Lower leg skin (tissue), 3 donors: ENCODE data around the gene REEP5.

ENCODE experiments used
- POLR2A ChIP-seq, 2 donors: fragments of 450-650 bp; IDR thresholded peaks; one replicate each; pipeline ENCODE4 v1.6.1; 2016 to 2017; ENCODE audit warnings: antibody characterized with exemption in 2 of 2, mild to moderate bottlenecking in 1 of 2, moderate library complexity in 1 of 2
- TF ChIP-seq, protein P1 (sequence below), 3 donors: fragments of 450-650 bp; IDR thresholded peaks; one replicate each; pipeline ENCODE4 v1.5.1; 2016; ENCODE audit warnings: antibody characterized with exemption in 3 of 3, mild to moderate bottlenecking in 3 of 3, moderate library complexity in 2 of 3

DNA sequence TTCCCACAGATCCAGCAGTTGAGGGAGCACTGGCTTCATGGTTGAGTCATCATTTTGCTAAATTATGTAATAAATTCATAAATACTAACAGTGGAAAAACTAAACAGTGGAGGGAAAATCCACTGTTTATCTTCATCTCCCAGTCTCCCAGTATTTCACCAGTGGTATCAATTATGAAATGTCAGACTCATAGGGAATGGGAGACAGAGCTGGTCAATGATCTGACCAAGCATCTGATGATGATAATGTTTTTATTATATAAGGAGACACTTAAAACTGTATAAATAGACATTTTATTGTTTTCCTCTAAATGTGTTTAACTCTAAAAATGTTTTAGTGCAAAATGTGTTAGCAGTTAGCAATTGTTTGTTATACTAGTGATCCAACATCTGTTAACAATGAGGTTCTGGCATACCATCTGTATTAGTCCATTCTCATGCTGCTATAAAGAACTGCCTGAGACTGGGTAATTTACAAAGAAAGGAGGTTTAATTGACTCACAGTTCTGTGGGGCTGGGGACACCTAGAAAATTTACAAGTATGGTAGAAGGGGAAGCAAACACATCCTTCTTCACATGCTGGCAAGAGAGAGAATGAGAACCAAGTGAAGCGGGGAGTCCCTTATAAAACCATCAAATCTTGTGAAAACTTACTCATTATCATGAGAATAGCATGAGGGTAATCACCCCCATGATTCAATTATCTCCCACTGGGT is 11.8 kb upstream of the REEP5 start:
- TF ChIP-seq, protein P1, sequence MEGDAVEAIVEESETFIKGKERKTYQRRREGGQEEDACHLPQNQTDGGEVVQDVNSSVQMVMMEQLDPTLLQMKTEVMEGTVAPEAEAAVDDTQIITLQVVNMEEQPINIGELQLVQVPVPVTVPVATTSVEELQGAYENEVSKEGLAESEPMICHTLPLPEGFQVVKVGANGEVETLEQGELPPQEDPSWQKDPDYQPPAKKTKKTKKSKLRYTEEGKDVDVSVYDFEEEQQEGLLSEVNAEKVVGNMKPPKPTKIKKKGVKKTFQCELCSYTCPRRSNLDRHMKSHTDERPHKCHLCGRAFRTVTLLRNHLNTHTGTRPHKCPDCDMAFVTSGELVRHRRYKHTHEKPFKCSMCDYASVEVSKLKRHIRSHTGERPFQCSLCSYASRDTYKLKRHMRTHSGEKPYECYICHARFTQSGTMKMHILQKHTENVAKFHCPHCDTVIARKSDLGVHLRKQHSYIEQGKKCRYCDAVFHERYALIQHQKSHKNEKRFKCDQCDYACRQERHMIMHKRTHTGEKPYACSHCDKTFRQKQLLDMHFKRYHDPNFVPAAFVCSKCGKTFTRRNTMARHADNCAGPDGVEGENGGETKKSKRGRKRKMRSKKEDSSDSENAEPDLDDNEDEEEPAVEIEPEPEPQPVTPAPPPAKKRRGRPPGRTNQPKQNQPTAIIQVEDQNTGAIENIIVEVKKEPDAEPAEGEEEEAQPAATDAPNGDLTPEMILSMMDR (IDR thresholded peaks at IDR 0.05): no peak
- TF ChIP-seq POLR2A (IDR thresholded peaks at IDR 0.05): no peak
